HG03469 (cell line): Measurements from ENCODE around the gene KCTD17.

Experiments used
- ATAC-seq: cut with Tn5 transposase; IDR thresholded peaks from one replicate; pipeline ENCODE4 v1.9.1; 2021; ENCODE audit warnings: mild to moderate bottlenecking, moderate library complexity, moderate number of reproducible peaks; ENCODE audit not compliant: unreplicated experiment

Gene KCTD17

DNA sequence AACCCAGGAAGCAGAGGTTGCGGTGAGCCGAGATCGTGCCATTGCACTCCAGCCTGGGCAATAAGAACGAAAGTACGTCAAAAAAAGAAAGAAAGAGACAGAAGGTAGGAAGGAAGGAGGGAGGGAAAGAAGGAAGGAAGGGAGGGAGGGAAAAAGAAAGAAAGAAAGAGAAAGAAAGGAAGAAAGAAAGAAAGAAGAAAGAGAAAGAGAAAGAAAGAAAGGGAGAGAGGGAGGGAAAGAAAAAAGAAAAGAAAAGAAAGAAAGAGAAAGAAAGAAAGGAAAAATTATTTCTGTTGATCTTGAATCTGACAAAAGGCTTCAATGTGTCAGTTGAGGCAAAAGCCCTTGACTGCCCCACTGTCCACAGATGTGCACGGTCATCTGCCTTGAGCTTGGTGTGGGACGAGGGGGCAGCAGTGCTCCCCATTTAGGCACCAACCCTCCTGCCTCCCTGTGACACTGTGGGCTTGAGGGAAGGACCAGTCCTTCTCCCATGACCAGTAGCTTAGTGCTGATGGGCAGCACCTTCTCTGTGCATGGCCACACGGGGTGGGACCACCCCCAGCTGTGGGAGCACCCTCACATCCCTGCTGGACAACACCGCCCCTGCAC lies 24.4 kb downstream of the KCTD17 start:
- ATAC-seq = no peak

DNA sequence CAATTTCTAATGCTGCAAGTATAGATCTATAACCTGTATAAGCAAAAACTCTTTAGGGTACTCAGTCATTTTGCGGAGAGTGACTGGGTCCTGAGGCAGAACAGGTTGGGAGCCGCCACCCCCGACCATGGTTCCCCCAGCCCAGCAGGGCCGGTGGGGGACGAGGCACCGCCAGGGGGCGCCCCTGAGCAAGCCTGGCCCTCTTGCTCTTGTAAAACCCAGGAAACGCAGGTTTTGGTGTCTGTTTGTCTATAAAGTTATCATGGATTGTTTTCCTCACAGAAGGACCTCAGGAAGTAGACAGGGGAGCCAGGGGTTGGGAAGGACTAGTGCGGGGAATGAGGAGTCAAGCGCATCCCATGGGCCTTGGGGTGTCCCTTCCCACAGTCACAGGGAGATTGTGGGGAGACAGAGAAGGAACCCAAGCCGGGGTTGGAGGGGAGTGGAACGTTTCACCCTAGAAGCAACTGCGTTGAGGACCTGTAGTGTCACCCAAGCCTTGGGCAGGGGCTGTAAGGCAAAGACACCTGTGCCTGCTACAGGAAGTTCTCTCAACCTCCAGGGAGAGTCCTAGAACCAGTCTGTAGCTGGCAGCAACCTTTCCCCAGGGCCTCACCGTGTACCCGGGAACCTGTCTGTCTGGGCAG lies 26.4 kb downstream of the KCTD17 start:
- no peak for ATAC-seq

DNA sequence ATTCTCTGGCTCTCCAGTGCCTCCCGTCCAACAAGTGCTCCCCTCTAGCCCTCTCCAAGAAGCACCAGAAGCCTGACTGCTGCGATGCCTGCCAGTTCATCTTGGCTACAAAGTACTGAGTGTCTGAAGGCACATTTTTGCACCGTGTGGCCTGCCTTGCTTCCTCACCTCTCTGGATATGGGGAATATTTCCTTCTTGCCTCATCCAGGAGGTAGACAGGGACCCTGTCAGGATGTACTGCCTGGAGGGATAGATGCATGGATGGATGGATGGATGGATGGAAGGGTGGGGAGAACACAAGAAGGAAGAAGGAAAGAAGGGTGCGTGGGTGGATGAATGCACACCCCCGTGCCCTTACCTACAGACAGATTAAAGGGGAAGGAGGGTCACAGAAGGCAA lies 27.6 kb downstream of the KCTD17 start:
- ATAC-seq = no peak

DNA sequence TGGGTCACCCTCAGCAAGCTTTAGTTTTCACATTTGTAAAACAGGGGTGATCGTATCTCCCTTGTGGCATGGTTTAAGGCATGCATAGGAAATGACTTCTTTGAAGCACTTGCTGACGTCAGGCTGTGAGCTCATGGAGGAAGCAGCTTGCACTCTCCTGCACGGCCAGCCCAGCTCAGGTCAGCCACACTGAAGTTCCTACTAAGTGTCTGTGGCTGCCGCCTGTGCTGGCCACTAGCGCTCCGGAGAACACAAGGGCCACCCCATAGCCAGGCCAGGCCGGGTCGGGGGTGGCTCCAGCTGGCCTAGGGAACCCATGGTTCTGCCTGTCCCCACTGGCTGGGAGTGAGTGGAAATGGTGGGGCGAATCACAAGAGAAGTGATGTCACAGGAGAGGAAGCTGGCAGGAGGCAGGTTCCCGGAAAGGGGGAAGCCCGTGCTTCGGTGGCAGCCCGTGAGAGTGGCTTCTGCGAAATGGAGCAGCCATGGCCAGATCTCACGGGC lies 28.2 kb downstream of the KCTD17 start:
- ATAC-seq = no peak

DNA sequence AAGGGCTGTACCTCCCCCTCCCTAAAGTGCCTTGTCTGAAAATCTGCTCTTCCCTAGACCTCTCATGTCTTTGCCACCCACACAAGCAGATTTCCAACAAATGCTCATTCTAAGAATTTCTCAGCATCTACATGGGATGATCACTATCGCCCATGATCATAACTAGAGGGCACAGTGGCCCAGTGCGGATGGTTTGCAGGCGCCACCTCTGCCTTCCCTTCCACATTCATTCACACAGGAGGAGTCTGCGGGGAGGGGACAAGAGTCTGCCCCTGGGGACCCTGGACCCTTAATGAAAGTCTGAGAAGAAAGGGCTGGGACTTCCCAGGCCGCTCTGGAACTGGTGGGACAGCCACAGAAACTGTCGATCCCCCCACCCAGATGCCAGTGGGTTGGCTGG lies 28.9 kb downstream of the KCTD17 start:
- no peak for ATAC-seq

DNA sequence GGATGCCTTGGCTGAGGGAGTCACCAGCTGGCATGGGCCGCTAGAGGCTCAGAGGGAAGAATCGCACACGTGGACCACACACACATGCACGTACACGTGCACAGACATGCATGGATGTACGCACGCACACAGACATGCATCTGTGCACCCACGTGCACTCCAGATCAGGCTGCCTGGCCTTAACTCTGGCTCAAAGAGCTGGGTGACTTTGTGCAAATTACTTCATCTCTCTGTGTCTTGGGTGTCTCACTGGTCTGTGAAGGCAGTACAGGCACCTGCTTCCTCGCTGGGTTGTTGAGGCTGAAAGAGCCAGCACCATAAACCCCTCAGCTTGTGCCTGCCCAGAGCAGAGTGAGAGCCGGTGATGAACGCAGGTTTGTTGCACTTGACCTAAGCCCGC lies 29.3 kb downstream of the KCTD17 start:
- ATAC-seq = no peak

DNA sequence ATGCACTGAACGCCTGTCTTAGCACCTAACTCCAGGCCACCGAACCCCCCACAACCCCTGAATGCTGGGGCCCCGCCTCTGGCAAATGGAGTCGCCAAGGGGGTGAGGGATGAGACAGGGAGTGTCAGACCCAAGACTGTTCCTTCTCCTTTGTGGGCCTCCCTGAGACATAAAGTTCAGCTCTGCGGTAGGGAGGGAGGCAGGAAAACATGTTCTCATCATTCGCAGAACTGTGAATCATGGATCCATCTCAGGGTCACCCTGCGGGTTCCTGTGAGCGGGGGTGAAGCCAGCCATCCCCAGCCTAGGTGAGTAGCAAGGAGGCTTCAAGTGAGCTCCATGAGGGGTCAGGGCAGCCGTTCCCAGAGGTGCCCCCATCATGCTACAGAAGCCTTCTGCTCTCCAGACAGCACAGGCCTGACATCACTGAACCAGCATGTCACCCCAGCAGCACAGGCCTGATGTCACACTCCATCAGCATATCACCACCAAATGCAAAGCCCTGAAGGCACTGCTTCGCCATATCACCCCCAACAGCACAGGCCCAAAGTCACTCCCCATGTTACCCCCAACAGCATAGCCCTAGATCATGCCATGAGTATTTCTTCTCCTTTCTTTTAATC lies 30.8 kb downstream of the KCTD17 start:
- ATAC-seq = no peak

DNA sequence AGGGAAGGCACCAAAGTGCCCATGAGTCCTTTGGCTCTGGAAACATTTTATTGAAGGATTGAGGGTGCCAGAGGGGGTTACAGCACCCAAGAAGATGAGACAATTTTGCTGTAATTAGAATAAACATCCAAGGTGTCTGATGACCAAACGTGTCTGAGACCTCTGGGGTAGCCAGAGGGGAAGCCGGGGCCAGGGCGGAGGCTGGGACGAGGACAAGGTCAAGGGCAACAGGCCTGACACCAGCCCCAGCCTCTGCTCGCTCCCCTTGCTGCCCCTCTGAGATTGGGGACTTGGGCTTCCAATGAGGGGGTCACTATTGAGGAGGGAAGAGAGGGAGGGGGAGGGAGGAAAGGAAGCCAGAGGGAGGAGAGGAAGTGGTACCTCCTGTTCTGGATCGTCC lies 32.4 kb downstream of the KCTD17 start:
- no peak for ATAC-seq

DNA sequence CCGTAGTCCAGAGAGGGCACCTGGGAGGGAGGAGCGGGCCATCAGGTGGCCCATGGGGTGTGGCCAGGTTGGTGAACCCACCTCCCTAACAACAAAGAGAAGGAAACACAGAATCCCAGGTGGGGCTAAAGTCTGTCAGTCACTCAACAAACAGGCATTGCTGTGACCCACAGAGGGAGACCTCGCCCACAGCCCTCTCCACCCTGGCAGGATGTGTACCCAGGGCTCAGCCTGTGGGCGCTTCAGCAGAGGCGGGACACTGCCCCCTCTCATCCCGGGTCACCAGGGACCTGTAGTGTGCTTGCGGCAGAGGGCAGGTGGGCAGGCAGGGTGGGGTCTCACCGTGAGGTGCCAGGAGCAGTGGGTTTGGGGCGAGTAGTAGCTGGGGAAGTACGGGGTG lies 32.8 kb downstream of the KCTD17 start:
- ATAC-seq = no peak

DNA sequence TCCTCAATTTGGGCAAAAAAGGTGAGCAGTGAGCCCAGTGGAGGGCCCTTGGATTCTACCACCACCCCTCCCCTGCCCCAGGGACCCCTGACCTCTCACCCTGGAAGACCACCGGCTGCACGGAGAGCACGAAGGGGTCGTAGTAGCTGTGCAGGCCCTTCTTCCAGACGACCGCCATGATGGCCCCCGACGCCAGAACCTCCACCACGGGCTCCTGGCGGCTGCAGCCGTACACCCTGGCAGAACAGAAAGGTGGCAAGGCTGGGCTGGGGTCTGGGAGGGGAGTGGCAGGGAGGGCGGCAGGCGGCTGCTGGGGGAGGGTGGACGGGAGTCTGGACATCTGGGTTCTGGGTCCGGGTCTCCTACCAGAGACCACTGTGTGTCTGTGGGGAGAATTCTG lies 34.6 kb downstream of the KCTD17 start:
- no peak for ATAC-seq

DNA sequence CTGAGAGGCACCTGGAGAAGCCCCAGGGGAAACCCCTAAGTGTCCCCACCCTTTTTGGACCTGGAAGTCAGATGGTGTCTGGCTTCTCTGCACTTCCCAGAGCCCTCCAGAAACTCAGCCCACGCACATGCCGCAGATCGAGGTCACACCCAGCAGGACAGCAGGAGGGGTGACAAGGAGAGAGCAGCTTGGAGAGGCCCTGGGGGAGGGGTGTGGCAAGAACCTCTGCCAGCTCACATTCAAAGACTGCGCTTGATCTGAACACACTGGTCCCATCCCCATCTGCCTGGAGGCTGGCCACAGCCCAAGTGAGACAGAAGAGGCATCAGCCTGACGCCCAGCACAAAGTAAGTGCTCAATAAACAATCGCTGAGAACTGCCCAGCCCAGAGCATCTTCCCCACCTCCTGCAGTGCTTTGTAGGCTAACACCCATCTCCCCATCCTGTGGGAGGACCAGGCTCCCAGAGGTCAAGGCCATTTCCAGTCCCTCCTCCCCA lies 36.6 kb downstream of the KCTD17 start:
- ATAC-seq = no peak

DNA sequence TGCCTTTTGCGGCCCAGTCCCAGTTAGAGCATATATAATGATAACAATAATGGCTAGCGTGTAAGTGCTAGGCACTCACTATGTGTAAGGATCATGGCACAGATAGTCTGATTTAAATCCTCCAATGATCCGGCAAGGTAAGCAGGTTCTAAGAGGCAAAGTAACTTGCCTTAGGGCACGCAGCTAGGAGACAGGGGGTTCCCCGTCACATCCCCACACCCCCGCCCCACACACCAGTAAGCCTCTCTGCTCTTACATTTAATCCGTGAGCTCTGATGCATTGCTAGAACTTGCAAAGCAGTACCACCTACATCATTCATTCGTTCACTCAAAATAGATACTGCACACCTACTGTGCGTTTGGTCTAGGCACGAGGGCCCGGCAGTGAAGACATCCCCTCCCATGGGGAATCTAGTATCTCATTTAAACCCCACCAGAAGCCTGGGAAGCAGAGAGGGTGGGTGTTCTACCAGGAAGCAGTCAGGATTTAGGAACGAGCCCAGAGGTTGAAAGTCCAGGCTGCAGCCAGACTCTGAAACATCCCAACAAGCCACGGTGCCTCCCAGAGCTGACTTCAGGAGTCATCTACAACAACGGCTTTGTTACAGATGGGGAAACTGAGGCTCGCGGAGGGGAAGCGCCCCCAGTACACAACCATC lies 37.3 kb downstream of the KCTD17 start:
- ATAC-seq = no peak

DNA sequence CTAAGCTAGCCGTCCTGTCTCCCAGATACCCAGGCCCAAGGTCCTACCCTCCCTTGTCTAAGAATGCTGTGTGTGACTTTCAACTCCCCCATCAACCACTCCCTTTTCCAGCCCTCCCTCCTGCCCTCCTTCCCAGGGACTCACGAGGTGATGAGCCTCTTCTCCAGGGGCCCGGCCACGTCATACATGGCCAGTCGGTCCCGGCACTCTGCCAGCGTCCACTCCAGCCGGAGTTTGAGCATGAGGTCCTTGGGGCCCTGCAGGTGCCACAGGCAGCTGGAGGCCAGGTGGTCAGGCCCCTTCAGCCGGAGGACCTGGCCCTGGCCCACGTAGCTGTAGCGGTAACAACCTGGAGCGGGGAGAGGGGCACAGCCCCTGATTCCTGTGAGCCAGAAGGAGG lies 37.9 kb downstream of the KCTD17 start:
- no peak for ATAC-seq

DNA sequence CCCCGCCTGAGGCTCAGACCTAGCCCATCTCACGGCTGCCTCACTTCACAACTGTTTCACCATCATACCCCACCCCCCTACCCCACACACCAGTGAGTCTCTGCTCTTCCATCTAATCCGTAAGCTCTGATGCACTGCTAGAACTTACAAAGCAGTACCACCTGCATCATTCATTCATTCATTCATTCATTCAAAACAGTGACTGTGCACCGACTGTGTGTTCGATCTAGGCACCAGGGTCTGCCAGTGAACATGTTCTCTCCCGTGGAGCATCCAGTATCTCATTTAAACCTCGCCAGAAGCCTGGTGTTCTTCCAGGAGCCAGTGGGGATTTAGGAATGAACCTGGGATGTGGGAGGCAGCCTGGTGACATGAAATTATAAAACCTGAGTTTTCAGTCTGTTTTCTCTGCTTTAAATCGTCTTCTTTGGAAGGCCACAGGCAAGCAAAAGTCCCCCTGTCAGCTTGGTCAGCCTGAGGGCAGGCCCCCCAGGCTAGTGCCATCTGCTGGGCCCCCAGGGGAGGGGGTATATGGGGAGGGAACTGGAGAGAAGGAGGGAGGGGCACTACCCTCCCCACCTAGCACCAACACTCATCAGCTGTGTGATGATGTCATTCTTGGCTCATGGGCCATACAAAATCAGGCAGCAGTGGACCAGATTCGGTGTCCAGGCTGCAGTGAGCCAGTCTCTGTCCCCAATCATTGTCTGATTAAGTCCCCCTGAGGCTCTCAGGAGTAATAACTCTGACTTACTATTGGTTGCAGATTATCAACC lies 39.6 kb downstream of the KCTD17 start:
- no peak for ATAC-seq

DNA sequence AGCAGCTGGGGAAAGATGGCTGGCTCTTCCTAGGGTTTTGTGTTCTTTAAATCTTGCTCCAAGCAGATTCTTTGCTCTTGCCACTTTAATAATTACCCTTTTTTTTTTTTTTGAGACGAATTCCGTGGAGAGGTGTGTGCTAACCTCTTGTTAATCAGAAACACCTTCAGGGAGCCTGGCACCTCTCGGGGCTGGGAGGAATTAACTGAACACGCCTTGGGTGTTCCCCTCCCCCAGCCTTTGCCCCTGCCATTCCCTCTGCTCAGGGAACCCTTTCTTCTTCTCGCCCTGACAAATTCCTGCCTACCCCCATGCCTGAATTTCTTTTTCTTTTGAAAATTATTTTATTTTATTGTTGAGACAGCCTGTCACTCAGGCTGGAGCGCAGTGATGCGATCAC lies 40.5 kb downstream of the KCTD17 start:
- no peak for ATAC-seq

DNA sequence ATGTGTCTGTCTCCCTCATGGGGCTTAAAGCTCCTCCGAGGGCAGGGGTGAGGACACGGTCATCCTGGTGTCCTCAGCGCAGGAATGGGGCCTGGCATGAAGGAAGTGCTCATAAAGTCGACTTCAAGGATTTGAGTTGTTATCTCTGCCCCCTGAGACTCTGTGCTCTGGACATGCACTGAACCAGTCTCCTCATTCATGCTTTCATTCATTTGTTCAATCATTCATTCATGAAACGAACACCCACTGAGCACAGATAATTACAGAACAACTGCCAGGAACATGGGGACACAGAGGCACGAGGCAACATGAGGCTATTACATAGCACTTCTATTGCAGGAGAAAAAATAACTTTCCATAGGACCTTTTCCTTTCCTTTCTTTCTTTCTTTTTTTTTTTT lies 41.5 kb downstream of the KCTD17 start:
- ATAC-seq = no peak

DNA sequence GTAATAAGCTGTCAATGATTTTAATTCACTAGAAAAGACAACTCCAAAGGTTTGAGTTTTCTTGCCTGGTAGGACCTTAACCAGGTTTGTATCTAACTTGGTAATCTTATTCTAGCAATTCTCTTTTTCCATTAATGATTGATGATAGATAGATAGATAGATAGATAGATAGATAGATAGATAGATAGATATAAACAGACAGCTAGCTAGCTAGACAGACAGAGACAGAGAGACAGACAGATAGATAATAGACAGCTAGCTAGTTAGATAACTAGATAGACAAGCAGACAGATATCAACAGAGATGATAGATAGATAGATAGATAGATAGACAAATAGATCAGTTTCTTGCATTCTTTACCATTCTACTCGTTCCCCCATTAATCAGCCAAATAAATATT lies 42.7 kb downstream of the KCTD17 start:
- ATAC-seq = no peak

DNA sequence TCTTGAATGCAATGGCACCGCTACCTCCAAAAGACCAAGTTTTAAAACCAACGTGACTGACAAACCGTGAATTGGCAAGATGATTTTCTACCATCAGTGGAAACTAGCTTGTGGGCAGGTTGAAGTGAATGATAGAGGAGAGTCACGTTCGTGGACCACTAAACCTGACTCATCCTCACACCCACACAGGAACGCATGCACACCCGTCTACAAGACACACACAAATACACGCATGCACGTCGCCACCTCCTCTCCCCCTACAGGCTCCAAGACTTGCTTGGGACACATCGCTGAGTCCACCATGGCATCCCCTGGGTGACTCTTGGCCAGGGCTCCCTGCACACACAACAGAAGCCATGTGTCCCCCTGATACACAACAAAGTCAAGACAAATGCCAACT lies 43.6 kb downstream of the KCTD17 start:
- ATAC-seq = no peak

DNA sequence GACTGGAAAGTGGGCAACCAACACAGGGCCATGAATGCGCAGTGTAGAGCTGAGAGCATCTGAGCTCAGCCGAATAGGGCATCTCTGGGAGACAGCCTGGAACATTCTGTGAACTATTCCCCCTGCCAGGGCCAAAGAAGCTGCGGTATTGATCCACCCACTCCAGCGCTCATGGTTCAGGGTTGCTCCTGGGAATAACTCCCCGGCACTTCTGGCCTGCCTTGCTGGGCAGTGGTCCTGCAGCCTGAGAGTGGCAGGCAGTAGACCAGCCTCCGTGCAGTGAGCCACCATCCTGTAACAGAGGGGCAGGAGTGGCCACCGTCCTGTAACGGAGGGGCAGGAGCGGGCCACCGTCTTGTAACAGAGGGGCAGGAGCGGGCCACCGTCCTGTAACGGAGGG lies 45.8 kb downstream of the KCTD17 start:
- no peak for ATAC-seq

DNA sequence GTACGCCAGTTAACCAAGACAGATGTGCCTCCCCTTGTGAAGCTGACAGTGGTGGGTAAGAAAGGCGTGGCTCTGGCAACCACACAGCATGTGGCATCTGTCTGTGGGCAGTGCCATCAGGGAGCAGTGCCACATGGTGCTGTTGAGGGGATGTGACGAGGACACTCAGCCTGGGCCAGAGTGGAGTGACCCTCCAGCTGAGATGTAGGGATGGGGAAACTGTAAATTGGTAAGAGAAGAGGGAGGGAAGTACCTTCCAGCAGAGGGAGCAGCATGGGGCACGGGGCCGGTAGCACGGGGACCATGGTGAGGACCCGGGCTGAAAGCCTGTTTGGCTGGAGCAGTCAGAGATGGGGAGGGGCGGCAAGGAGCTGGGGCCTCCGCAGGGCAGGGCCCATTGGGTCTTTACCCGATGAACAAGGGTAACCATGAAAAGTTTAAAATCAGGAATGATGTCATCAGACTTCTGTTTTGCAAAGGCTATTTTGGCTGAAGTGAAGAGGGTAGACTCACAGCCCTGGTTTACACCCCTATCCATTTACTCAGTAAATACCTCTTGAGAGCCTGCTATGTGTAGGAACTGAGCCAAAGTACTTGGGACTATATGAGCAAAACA lies 47.5 kb downstream of the KCTD17 start:
- ATAC-seq = no peak
